ENCODE measurements around the gene CD28.
A peak's percentile ranks its signal among the peaks of the same experiment; 100 is the strongest.

Gene CD28

GRCh38 chr2:203719456-203720410, 13.3 kb downstream of the CD28 start:
- no peaks in the 10 kb centered on the region for H3K27me3 ChIP-seq (ENCODE audit: insufficient read depth, low read length, poor library complexity)
- no peak overlapping the region for H3K18ac ChIP-seq (ENCODE audit: low read length)
- no peak overlapping the region for H3K27ac ChIP-seq (ENCODE audit: low read depth, low read length)
- no peaks in the 10 kb centered on the region for H3K36me3 ChIP-seq (ENCODE audit: control insufficient read depth, insufficient read depth, low read length)
- H3K79me2 ChIP-seq (ENCODE audit: control insufficient read depth, insufficient read depth, low read length), result no peaks in the 10 kb centered on the region
- no peak overlapping the region for H3K23ac ChIP-seq (ENCODE audit: low read length)
- no peaks in the 10 kb centered on the region for H3K79me1 ChIP-seq (ENCODE audit: low read length)
- H3K56ac ChIP-seq (ENCODE audit: low read length), result peak overlapping the region; percentile 1
- H3K4me1 ChIP-seq (ENCODE audit: control insufficient read depth, low read depth, low read length), result peaks cover 2% of the 10 kb centered on the region
- H2BK15ac ChIP-seq (replicated peaks; ENCODE audit: low read depth), result no peak overlapping the region
- H3K4me3 ChIP-seq (ENCODE audit: low read length), result no peak overlapping the region
- no peak overlapping the region for H2BK5ac ChIP-seq (ENCODE audit: low read length)
- no peak overlapping the region for H2BK120ac ChIP-seq (ENCODE audit: low read depth, low read length)
- H4K8ac ChIP-seq (ENCODE audit: low read depth, low read length), result no peak overlapping the region
- no peak overlapping the region for H3K4ac ChIP-seq (ENCODE audit: low read depth, low read length)
- peak; percentile 91 for DNase-seq
- WGBS (ENCODE audit: extremely low coverage, insufficient coverage, low lambda C conversion rate), result no CpG with 5 or more reads among the region's 4 CpGs
- H4K5ac ChIP-seq (ENCODE audit: low read length), result no peak overlapping the region
- no peak overlapping the region for H2AK5ac ChIP-seq (ENCODE audit: low read length)
- H3K4me2 ChIP-seq (ENCODE audit: low read length), result no peak overlapping the region
- H3K9ac ChIP-seq (ENCODE audit: low read length), result no peak overlapping the region

- H3K56ac ChIP-seq (ENCODE audit: low read length), result peak overlapping the region; percentile 35
- H3K23ac ChIP-seq (ENCODE audit: low read length), result no peak overlapping the region
- no peaks in the 10 kb centered on the region for H3K79me2 ChIP-seq (ENCODE audit: control insufficient read depth, insufficient read depth, low read length)
- H2AK5ac ChIP-seq (ENCODE audit: low read length), result no peak overlapping the region
- no peak overlapping the region for H2BK120ac ChIP-seq (ENCODE audit: low read depth, low read length)
- no peak overlapping the region for H3K4me2 ChIP-seq (ENCODE audit: low read length)
- no peaks in the 10 kb centered on the region for H3K36me3 ChIP-seq (ENCODE audit: control insufficient read depth, insufficient read depth, low read length)
- H3K9ac ChIP-seq (ENCODE audit: low read length), result no peak overlapping the region
- H4K8ac ChIP-seq (ENCODE audit: low read depth, low read length), result no peak overlapping the region
- no peak overlapping the region for H2BK15ac ChIP-seq (replicated peaks; ENCODE audit: low read depth)
- H3K79me1 ChIP-seq (ENCODE audit: low read length), result no peaks in the 10 kb centered on the region
- H3K18ac ChIP-seq (ENCODE audit: low read length), result no peak overlapping the region
- no peak overlapping the region for H3K27ac ChIP-seq (ENCODE audit: low read depth, low read length)
- no peak overlapping the region for H3K4me3 ChIP-seq (ENCODE audit: low read length)
- H2BK5ac ChIP-seq (ENCODE audit: low read length), result peak overlapping the region; percentile 47
- H3K4me1 ChIP-seq (ENCODE audit: control insufficient read depth, low read depth, low read length), result peaks cover 2% of the 10 kb centered on the region
- peak; percentile 16 for DNase-seq
- H4K5ac ChIP-seq (ENCODE audit: low read length), result no peak overlapping the region
- H3K4ac ChIP-seq (ENCODE audit: low read depth, low read length), result no peak overlapping the region
- no CpG with 5 or more reads among the region's 6 CpGs for WGBS (ENCODE audit: extremely low coverage, insufficient coverage, low lambda C conversion rate)
- H3K27me3 ChIP-seq (ENCODE audit: insufficient read depth, low read length, poor library complexity), result no peaks in the 10 kb centered on the region
These were observed 14.7 kb downstream of the CD28 start for GRCh38 chr2:203720915-203721672.

DNA sequence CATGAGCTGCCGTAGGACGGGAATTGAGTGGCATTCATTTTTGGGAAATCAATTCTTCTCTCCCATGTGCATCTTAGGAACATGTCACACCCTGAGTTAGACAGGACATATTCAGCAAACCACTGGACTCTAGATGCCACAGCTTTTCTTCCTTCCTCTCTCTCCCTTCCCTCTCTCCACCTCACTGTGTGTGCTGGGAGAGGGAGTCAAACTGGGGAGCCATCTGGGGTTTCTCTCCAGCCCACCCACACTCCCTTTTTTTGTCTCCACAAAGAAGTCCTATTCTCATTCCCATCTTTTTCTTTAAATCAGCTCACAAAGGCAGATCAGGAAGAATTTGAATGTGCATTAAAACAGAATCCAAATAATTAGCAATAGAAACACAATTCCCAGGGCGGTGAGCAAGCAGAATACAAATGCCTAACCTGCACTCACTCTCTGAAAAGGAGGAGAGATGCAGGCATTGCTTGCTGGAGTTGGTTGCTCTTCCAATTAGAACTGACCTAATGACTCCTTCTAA, 15.4 kb downstream of the CD28 start:
- Histone ChIP-seq H3K36me3 (ENCODE audit: control insufficient read depth, insufficient read depth, low read length) (no peaks in the 10 kb centered on the region), H3K27me3 (ENCODE audit: insufficient read depth, low read length, poor library complexity) (no peaks in the 10 kb centered on the region), H4K8ac (ENCODE audit: low read depth, low read length) (no peak overlapping the region)

GRCh38 chr2:203722411-203722810, 16.0 kb downstream of the CD28 start:
- no peak overlapping the region for H3K4me2 ChIP-seq (ENCODE audit: low read length)
- H3K56ac ChIP-seq (ENCODE audit: low read length), result no peak overlapping the region
- H2BK120ac ChIP-seq (ENCODE audit: low read depth, low read length), result no peak overlapping the region
- H3K4me3 ChIP-seq (ENCODE audit: low read length), result no peak overlapping the region
- no peak overlapping the region for H3K4ac ChIP-seq (ENCODE audit: low read depth, low read length)
- H3K9ac ChIP-seq (ENCODE audit: low read length), result no peak overlapping the region
- no peak for DNase-seq
- no peak overlapping the region for H2BK5ac ChIP-seq (ENCODE audit: low read length)
- H3K27me3 ChIP-seq (ENCODE audit: insufficient read depth, low read length, poor library complexity), result no peaks in the 10 kb centered on the region
- H2BK15ac ChIP-seq (replicated peaks; ENCODE audit: low read depth), result no peak overlapping the region
- H3K27ac ChIP-seq (ENCODE audit: low read depth, low read length), result no peak overlapping the region
- H2AK5ac ChIP-seq (ENCODE audit: low read length), result no peak overlapping the region
- no peaks in the 10 kb centered on the region for H3K79me2 ChIP-seq (ENCODE audit: control insufficient read depth, insufficient read depth, low read length)
- H3K79me1 ChIP-seq (ENCODE audit: low read length), result no peaks in the 10 kb centered on the region
- H3K23ac ChIP-seq (ENCODE audit: low read length), result no peak overlapping the region
- H4K5ac ChIP-seq (ENCODE audit: low read length), result peak overlapping the region; percentile 12
- WGBS (ENCODE audit: extremely low coverage, insufficient coverage, low lambda C conversion rate), result no CpG with 5 or more reads among the region's 2 CpGs
- H3K36me3 ChIP-seq (ENCODE audit: control insufficient read depth, insufficient read depth, low read length), result no peaks in the 10 kb centered on the region
- no peak overlapping the region for H3K18ac ChIP-seq (ENCODE audit: low read length)
- no peak overlapping the region for H4K8ac ChIP-seq (ENCODE audit: low read depth, low read length)
- peaks cover 2% of the 10 kb centered on the region for H3K4me1 ChIP-seq (ENCODE audit: control insufficient read depth, low read depth, low read length)

More for the DNA sequence above, 15.4 kb downstream of the CD28 start:
- peaks cover 2% of the 10 kb centered on the region for H3K4me1 ChIP-seq (ENCODE audit: control insufficient read depth, low read depth, low read length)
- no peak overlapping the region for H2BK15ac ChIP-seq (replicated peaks; ENCODE audit: low read depth)
- H3K27ac ChIP-seq (ENCODE audit: low read depth, low read length), result no peak overlapping the region
- H2BK5ac ChIP-seq (ENCODE audit: low read length), result no peak overlapping the region
- H3K4me2 ChIP-seq (ENCODE audit: low read length), result no peak overlapping the region
- no peak overlapping the region for H3K4ac ChIP-seq (ENCODE audit: low read depth, low read length)
- H3K9ac ChIP-seq (ENCODE audit: low read length), result no peak overlapping the region
- H3K23ac ChIP-seq (ENCODE audit: low read length), result no peak overlapping the region
- no peak overlapping the region for H3K56ac ChIP-seq (ENCODE audit: low read length)
- H3K79me1 ChIP-seq (ENCODE audit: low read length), result no peaks in the 10 kb centered on the region
- no peak overlapping the region for H2AK5ac ChIP-seq (ENCODE audit: low read length)
- H4K5ac ChIP-seq (ENCODE audit: low read length), result no peak overlapping the region
- H3K4me3 ChIP-seq (ENCODE audit: low read length), result no peak overlapping the region
- no peaks in the 10 kb centered on the region for H3K79me2 ChIP-seq (ENCODE audit: control insufficient read depth, insufficient read depth, low read length)
- H2BK120ac ChIP-seq (ENCODE audit: low read depth, low read length), result no peak overlapping the region
- no peak for DNase-seq
- no CpG with 5 or more reads among the region's 3 CpGs for WGBS (ENCODE audit: extremely low coverage, insufficient coverage, low lambda C conversion rate)
- peak overlapping the region; percentile 76 for H3K18ac ChIP-seq (ENCODE audit: low read length)

GRCh38 chr2:203728321-203728720, 21.9 kb downstream of the CD28 start:
- H3K27me3 ChIP-seq (ENCODE audit: insufficient read depth, low read length, poor library complexity), result no peaks in the 10 kb centered on the region
- H3K79me2 ChIP-seq (ENCODE audit: control insufficient read depth, insufficient read depth, low read length), result no peaks in the 10 kb centered on the region
- no peaks in the 10 kb centered on the region for H3K4me1 ChIP-seq (ENCODE audit: control insufficient read depth, low read depth, low read length)
- no peak overlapping the region for H3K4me3 ChIP-seq (ENCODE audit: low read length)
- H3K56ac ChIP-seq (ENCODE audit: low read length), result no peak overlapping the region
- H2BK5ac ChIP-seq (ENCODE audit: low read length), result no peak overlapping the region
- H4K8ac ChIP-seq (ENCODE audit: low read depth, low read length), result no peak overlapping the region
- H3K79me1 ChIP-seq (ENCODE audit: low read length), result no peaks in the 10 kb centered on the region
- no peak overlapping the region for H2BK120ac ChIP-seq (ENCODE audit: low read depth, low read length)
- H3K18ac ChIP-seq (ENCODE audit: low read length), result no peak overlapping the region
- H3K4me2 ChIP-seq (ENCODE audit: low read length), result no peak overlapping the region
- no peak overlapping the region for H3K4ac ChIP-seq (ENCODE audit: low read depth, low read length)
- no peak overlapping the region for H3K9ac ChIP-seq (ENCODE audit: low read length)
- no peak overlapping the region for H2AK5ac ChIP-seq (ENCODE audit: low read length)
- no peak overlapping the region for H3K23ac ChIP-seq (ENCODE audit: low read length)
- no peaks in the 10 kb centered on the region for H3K36me3 ChIP-seq (ENCODE audit: control insufficient read depth, insufficient read depth, low read length)
- no peak overlapping the region for H3K27ac ChIP-seq (ENCODE audit: low read depth, low read length)
- no peak for DNase-seq
- no peak overlapping the region for H2BK15ac ChIP-seq (replicated peaks; ENCODE audit: low read depth)
- no peak overlapping the region for H4K5ac ChIP-seq (ENCODE audit: low read length)

All from mesendoderm (in vitro differentiated cells).